K562 (cell line): Measurements from ENCODE around the gene LMOD1. TPM values are rescaled to one million over a fixed set of nuclear protein-coding genes. Genes with fewer than 3 reads are reported as not detected.
A peak's percentile ranks its signal among the peaks of the same experiment; 100 is the strongest.

ENCODE experiments used
- BCOR ChIP-seq: fragments of 450-650 bp; IDR thresholded peaks from 2 replicates; pipeline ENCODE4 v1.6.1; 2016
- EP300 ChIP-seq: IDR thresholded peaks from 2 replicates; pipeline ENCODE4 v1.6.1; 2012; ENCODE audit warnings: low read length, improper control_type of control experiment
- FOSL1 ChIP-seq: fragments of 200-800 bp; sonication (Bioruptor generic); conservative IDR thresholded peaks from 2 replicates; pipeline ENCODE4 v1.6.1; 2016; ENCODE audit warnings: missing genetic modification characterization, missing compliant biosample characterization
- FOXM1 ChIP-seq, 2 experiments: fragments of 450-650 bp in 1 of 2; sonication (generic) in 1 of 2; formaldehyde crosslinking in 1 of 2; IDR thresholded peaks; 2 replicates each; pipeline versions ENCODE4 v1.6.1 to v1.9.0; 2017 to 2022; ENCODE audit warnings: low read depth in 2 of 2, mild to moderate bottlenecking in 2 of 2, missing genetic modification reagents in 1 of 2, moderate library complexity in 1 of 2
- HDGF ChIP-seq: fragments of 450-650 bp; IDR thresholded peaks from 2 replicates; pipeline ENCODE4 v1.6.1; 2016
- KLF1 ChIP-seq: fragments of 450-650 bp; IDR thresholded peaks from 2 replicates; pipeline ENCODE4 v1.6.1; 2016; ENCODE audit warnings: missing genetic modification characterization, missing compliant biosample characterization
- RBM25 ChIP-seq: fragments of 200-400 bp; formaldehyde crosslinking; IDR thresholded peaks from 2 replicates; pipeline ENCODE4 v1.6.1; 2018; ENCODE audit warnings: low read length, low read depth, moderate library complexity; ENCODE audit not compliant: severe bottlenecking
- RCOR1 ChIP-seq, 2 experiments: IDR thresholded peaks; 2 replicates each; pipeline ENCODE4 v1.6.1; 2012; ENCODE audit warnings: low read depth in 2 of 2, low read length in 2 of 2, borderline replicate concordance in 1 of 2, improper control_type of control experiment in 1 of 2
- RFX7 ChIP-seq: fragments of 250-450 bp; sonication (Bioruptor Pico); IDR thresholded peaks from 2 replicates; pipeline ENCODE4 v1.5.1; 2021; ENCODE audit warnings: mild to moderate bottlenecking
- RUNX1 ChIP-seq: sonication (generic); IDR thresholded peaks from 2 replicates; pipeline ENCODE4 v1.6.1; 2016; ENCODE audit warnings: antibody characterized with exemption, low read depth
- THAP7 ChIP-seq: fragments of 250-450 bp; sonication (Bioruptor Pico); IDR thresholded peaks from 2 replicates; pipeline ENCODE4 v1.5.0; 2021
- XRCC4 ChIP-seq: IDR thresholded peaks from one replicate; pipeline ENCODE4 v1.6.1; 2011; ENCODE audit not compliant: insufficient read depth, insufficient read length; ENCODE audit errors: extremely low read depth
- ZNF282 ChIP-seq: sonication (generic); formaldehyde crosslinking; IDR thresholded peaks from 2 replicates; pipeline ENCODE4 v1.8.1; 2023; ENCODE audit warnings: missing genetic modification reagents
- polyA plus RNA-seq, 8 experiments: library from polyadenylated mRNA; depleted of rRNA in 4 of 8; stranded (reverse) in 5 of 8; unstranded in 3 of 8; fragments of >200 nt; fragmentation: Nextera tagmentation in 2 of 8; fragmentation: Illumina TruSeq in 1 of 8; extraction: Ambion mirVana in 2 of 8; extraction: Trizol in 1 of 8; gene quantifications; 2 replicates each; pipeline versions ENCODE4 v1.2.1 to v1.2.3, GENCODE V29; 2011 to 2014; ENCODE audit warnings: inconsistent platforms in 1 of 8, missing spikeins in 1 of 8
- total RNA-seq, 7 experiments: library from RNA; depleted of rRNA in 6 of 7; stranded (reverse); fragments of >200 nt in 6 of 7; fragmentation: Illumina TruSeq in 2 of 7; extraction: Trizol in 2 of 7; gene quantifications; 2 replicates each; pipeline versions ENCODE4 v1.2.1 to v1.2.3, GENCODE V29; 2011 to 2021; ENCODE audit warnings: low replicate concordance in 1 of 7
- TF ChIP-seq, protein P1 (sequence below): fragments of 200-800 bp; sonication (Bioruptor generic); IDR thresholded peaks from 2 replicates; pipeline ENCODE4 v1.6.1; 2016; ENCODE audit warnings: missing genetic modification characterization, missing compliant biosample characterization
- TF ChIP-seq, protein P2 (sequence below): sonication (generic); formaldehyde crosslinking; IDR thresholded peaks from 2 replicates; pipeline ENCODE4 v1.8.0; 2023; ENCODE audit warnings: mild to moderate bottlenecking, missing genetic modification reagents
- TF ChIP-seq, protein P3 (sequence below): fragments of 450-650 bp; conservative IDR thresholded peaks from 2 replicates; pipeline ENCODE4 v1.6.1; 2016; ENCODE audit warnings: missing genetic modification characterization, low read depth, mild to moderate bottlenecking, missing compliant biosample characterization, moderate library complexity

Gene LMOD1
- total and polyA plus RNA-seq, 9 of the 15 experiments (the other 6 are each of a cell fraction or from before 2014, with no cell fraction given) = 0.03 to 0.54 (median 0.38) TPM; not detected in 1

GRCh38 chr1:201886103-201886885 is 60.1 kb downstream of the LMOD1 start (continued):
- TF ChIP-seq, protein P1, sequence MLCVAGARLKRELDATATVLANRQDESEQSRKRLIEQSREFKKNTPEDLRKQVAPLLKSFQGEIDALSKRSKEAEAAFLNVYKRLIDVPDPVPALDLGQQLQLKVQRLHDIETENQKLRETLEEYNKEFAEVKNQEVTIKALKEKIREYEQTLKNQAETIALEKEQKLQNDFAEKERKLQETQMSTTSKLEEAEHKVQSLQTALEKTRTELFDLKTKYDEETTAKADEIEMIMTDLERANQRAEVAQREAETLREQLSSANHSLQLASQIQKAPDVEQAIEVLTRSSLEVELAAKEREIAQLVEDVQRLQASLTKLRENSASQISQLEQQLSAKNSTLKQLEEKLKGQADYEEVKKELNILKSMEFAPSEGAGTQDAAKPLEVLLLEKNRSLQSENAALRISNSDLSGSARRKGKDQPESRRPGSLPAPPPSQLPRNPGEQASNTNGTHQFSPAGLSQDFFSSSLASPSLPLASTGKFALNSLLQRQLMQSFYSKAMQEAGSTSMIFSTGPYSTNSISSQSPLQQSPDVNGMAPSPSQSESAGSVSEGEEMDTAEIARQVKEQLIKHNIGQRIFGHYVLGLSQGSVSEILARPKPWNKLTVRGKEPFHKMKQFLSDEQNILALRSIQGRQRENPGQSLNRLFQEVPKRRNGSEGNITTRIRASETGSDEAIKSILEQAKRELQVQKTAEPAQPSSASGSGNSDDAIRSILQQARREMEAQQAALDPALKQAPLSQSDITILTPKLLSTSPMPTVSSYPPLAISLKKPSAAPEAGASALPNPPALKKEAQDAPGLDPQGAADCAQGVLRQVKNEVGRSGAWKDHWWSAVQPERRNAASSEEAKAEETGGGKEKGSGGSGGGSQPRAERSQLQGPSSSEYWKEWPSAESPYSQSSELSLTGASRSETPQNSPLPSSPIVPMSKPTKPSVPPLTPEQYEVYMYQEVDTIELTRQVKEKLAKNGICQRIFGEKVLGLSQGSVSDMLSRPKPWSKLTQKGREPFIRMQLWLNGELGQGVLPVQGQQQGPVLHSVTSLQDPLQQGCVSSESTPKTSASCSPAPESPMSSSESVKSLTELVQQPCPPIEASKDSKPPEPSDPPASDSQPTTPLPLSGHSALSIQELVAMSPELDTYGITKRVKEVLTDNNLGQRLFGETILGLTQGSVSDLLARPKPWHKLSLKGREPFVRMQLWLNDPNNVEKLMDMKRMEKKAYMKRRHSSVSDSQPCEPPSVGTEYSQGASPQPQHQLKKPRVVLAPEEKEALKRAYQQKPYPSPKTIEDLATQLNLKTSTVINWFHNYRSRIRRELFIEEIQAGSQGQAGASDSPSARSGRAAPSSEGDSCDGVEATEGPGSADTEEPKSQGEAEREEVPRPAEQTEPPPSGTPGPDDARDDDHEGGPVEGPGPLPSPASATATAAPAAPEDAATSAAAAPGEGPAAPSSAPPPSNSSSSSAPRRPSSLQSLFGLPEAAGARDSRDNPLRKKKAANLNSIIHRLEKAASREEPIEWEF (CRISPR knock-in tag) = no peak
- TF ChIP-seq EP300 (no peak), KLF1 (tag) (no peak), HDGF (no peak; the same call in 1 of the 2 replicates), THAP7 (CRISPR knock-in tag) (no peak), ZNF282 (CRISPR knock-in tag) (no peak), RCOR1 (IDR thresholded peaks at IDR 0.05; ENCODE audit: borderline replicate concordance in 1 of 2, low read depth in 2 of 2, low read length in 2 of 2) (peak in 1 of 2 experiments; percentile 48; a peak in 1 of 4 replicates), RFX7 (CRISPR knock-in tag) (no peak), XRCC4 (no peak), BCOR (peak; percentile 85; the same call in 1 of the 2 replicates), FOXM1 (IDR thresholded peaks at IDR 0.05; ENCODE audit: low read depth) (no peak), FOXM1 (CRISPR knock-in tag; IDR thresholded peaks at IDR 0.05; ENCODE audit: low read depth) (no peak), RBM25 (peak; percentile 67), FOSL1 (tag) (peak; percentile 6; the same call in 1 of the 2 replicates), RUNX1 (no peak)
- TF ChIP-seq, protein P2, sequence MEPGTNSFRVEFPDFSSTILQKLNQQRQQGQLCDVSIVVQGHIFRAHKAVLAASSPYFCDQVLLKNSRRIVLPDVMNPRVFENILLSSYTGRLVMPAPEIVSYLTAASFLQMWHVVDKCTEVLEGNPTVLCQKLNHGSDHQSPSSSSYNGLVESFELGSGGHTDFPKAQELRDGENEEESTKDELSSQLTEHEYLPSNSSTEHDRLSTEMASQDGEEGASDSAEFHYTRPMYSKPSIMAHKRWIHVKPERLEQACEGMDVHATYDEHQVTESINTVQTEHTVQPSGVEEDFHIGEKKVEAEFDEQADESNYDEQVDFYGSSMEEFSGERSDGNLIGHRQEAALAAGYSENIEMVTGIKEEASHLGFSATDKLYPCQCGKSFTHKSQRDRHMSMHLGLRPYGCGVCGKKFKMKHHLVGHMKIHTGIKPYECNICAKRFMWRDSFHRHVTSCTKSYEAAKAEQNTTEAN (CRISPR knock-in tag) = 0 out of 2 replicates have a peak, but pooled peaks have one; percentile 47
- TF ChIP-seq, protein P3, sequence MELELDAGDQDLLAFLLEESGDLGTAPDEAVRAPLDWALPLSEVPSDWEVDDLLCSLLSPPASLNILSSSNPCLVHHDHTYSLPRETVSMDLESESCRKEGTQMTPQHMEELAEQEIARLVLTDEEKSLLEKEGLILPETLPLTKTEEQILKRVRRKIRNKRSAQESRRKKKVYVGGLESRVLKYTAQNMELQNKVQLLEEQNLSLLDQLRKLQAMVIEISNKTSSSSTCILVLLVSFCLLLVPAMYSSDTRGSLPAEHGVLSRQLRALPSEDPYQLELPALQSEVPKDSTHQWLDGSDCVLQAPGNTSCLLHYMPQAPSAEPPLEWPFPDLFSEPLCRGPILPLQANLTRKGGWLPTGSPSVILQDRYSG (tag) = 0 out of 2 replicates have a peak, but pooled peaks have one; percentile 4
